SU-DHL-6 (cell line): ENCODE results near the gene ATP6V0B.

Experiments
- H2AFZ ChIP-seq: fragments of 200-600 bp; sonication (generic); 2 replicates; pipeline ENCODE4 v1.6.1; 2014; ENCODE audit warnings: low read depth, mild to moderate bottlenecking, moderate library complexity, mixed read lengths, antibody characterized with exemption, low read length; ENCODE audit not compliant: severe bottlenecking
- H3F3A ChIP-seq: fragments of 200-600 bp; shearing (Covaris generic); 2 replicates; pipeline ENCODE4 v1.6.0; 2016; ENCODE audit warnings: antibody characterized with exemption, mild to moderate bottlenecking; ENCODE audit not compliant: insufficient read depth
- H3K27ac ChIP-seq: fragments of 200-600 bp; sonication (generic); 2 replicates; pipeline ENCODE4 v1.5.1; 2016; ENCODE audit warnings: low read depth, mild to moderate bottlenecking, low read length, moderate library complexity, mixed read lengths
- H3K27me3 ChIP-seq: fragments of 200-600 bp; sonication (generic), shearing (Covaris generic); 2 replicates; pipeline ENCODE4 v1.6.0; 2014; ENCODE audit warnings: mild to moderate bottlenecking, low read length
- H3K36me3 ChIP-seq: fragments of 200-600 bp; sonication (generic); 2 replicates; pipeline ENCODE4 v1.6.1; 2014; ENCODE audit warnings: mild to moderate bottlenecking, low read length, mixed read lengths
- H3K4me2 ChIP-seq: fragments of 300-600, 200-600 bp; shearing (Covaris generic), sonication (generic); 2 replicates; pipeline ENCODE4 v1.6.0; 2014; ENCODE audit warnings: low read length, low read depth, mild to moderate bottlenecking; ENCODE audit not compliant: poor library complexity, severe bottlenecking
- H3K4me3 ChIP-seq: fragments of 200-600 bp; sonication (generic); 2 replicates; pipeline ENCODE4 v1.5.1; 2014; ENCODE audit warnings: antibody characterized with exemption, low read length, mild to moderate bottlenecking, mixed read lengths; ENCODE audit not compliant: insufficient read depth, poor library complexity, severe bottlenecking
- H3K79me2 ChIP-seq: fragments of 200-600 bp; sonication (generic); 2 replicates; pipeline ENCODE4 v1.6.1; 2014; ENCODE audit warnings: mild to moderate bottlenecking, low read length, moderate library complexity; ENCODE audit not compliant: insufficient read depth
- H3K9ac ChIP-seq: fragments of 200-600 bp; sonication (generic); 2 replicates; pipeline ENCODE4 v1.7.0; 2014; ENCODE audit warnings: mild to moderate bottlenecking, low read length
- H3K9me2 ChIP-seq: fragments of 200-600 bp; sonication (generic); replicated peaks from 2 replicates; pipeline ENCODE4 v1.6.1; 2014; ENCODE audit warnings: low read length; ENCODE audit not compliant: insufficient read depth
- H3K9me3 ChIP-seq: fragments of 200-600 bp; sonication (generic); 2 replicates; pipeline ENCODE4 v1.6.1; 2014; ENCODE audit warnings: low read length, mixed read lengths; ENCODE audit not compliant: insufficient read depth
- H4K20me1 ChIP-seq: fragments of 200-600 bp; sonication (generic); 2 replicates; pipeline ENCODE4 v1.6.1; 2014; ENCODE audit warnings: low read depth, mild to moderate bottlenecking, antibody characterized with exemption, low read length, moderate library complexity, mixed read lengths
- EZH2phosphoT487 ChIP-seq: fragments of 200-600 bp; sonication (generic), shearing (Covaris generic); conservative IDR thresholded peaks from 2 replicates; pipeline ENCODE4 v1.6.1; 2018; ENCODE audit warnings: mild to moderate bottlenecking, antibody characterized with exemption, low read length, moderate library complexity, mixed read lengths
- TF ChIP-seq, protein P1 (sequence below): fragments of 200-600 bp; sonication (generic); IDR thresholded peaks from one replicate; pipeline ENCODE4 v1.5.1; 2017; ENCODE audit warnings: antibody characterized with exemption, mild to moderate bottlenecking, low read length, moderate library complexity; ENCODE audit not compliant: insufficient read depth, poor library complexity, severe bottlenecking

The ATP6V0B gene

DNA sequence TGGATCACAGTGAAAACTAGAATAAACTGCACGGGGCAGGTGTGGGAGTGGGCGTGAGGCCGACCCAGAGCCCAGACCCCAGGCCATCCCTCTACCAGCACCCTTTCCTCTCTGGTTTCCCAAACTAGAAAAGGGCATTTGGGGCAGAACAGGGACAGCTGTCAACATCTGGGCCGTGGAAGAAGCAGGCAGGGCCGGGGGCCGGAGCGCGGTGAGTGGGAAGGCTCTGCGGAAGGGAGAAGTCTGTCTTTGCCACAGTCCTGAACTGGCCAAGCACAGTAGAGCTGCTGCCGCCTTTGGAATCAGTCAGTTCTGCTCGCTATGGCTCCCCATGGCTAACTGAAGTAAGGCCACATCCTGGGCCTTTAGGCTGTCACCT lies 23.2 kb downstream of the ATP6V0B start:
- no peaks in the 10 kb centered on the region for H3F3A ChIP-seq
- H3K4me2 ChIP-seq = no peak overlapping the region
- H3K4me3 ChIP-seq = no peak overlapping the region
- no peaks in the 10 kb centered on the region for H3K27me3 ChIP-seq
- no peaks in the 10 kb centered on the region for H3K36me3 ChIP-seq
- no peaks in the 10 kb centered on the region for H3K9me2 ChIP-seq
- H3K9me3 ChIP-seq = no peaks in the 10 kb centered on the region
- no peaks in the 10 kb centered on the region for H4K20me1 ChIP-seq
- H3K9ac ChIP-seq = no peak overlapping the region
- TF ChIP-seq EZH2phosphoT487 = no peak
- TF ChIP-seq, protein P1, sequence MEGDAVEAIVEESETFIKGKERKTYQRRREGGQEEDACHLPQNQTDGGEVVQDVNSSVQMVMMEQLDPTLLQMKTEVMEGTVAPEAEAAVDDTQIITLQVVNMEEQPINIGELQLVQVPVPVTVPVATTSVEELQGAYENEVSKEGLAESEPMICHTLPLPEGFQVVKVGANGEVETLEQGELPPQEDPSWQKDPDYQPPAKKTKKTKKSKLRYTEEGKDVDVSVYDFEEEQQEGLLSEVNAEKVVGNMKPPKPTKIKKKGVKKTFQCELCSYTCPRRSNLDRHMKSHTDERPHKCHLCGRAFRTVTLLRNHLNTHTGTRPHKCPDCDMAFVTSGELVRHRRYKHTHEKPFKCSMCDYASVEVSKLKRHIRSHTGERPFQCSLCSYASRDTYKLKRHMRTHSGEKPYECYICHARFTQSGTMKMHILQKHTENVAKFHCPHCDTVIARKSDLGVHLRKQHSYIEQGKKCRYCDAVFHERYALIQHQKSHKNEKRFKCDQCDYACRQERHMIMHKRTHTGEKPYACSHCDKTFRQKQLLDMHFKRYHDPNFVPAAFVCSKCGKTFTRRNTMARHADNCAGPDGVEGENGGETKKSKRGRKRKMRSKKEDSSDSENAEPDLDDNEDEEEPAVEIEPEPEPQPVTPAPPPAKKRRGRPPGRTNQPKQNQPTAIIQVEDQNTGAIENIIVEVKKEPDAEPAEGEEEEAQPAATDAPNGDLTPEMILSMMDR = no peak
- no peak overlapping the region for H3K27ac ChIP-seq
- H2AFZ ChIP-seq = no peak overlapping the region
- no peaks in the 10 kb centered on the region for H3K79me2 ChIP-seq

DNA sequence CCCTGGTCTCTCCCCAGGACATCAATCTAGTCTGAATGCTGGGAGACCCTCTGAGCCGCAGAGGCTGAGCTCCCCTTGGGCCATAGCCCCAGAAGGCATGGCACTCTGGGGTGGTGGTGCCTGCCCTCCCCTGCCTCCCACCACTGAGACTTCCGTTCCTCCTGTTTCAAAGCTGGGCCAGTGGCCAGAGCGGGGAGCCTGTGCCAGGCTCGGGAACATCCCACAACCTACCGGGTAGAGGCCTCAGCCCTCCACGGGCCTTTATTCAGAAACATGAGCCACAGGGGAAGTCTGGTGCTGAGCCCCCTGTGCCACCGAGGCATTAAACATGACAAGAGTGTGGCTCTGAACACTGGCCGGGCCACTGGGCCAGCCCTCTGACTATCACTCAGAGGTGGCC lies 24.7 kb downstream of the ATP6V0B start:
- H3K27ac ChIP-seq = no peak overlapping the region
- H3K79me2 ChIP-seq = no peaks in the 10 kb centered on the region
- no peak overlapping the region for H3K4me3 ChIP-seq
- TF ChIP-seq, protein P1 = no peak
- TF ChIP-seq EZH2phosphoT487 = no peak
- H4K20me1 ChIP-seq = no peaks in the 10 kb centered on the region
- no peaks in the 10 kb centered on the region for H3K36me3 ChIP-seq
- H3K9ac ChIP-seq = no peak overlapping the region
- no peaks in the 10 kb centered on the region for H3K9me3 ChIP-seq
- H3F3A ChIP-seq = no peaks in the 10 kb centered on the region
- H3K9me2 ChIP-seq = no peaks in the 10 kb centered on the region
- H2AFZ ChIP-seq = no peak overlapping the region
- no peaks in the 10 kb centered on the region for H3K27me3 ChIP-seq
- no peak overlapping the region for H3K4me2 ChIP-seq

DNA sequence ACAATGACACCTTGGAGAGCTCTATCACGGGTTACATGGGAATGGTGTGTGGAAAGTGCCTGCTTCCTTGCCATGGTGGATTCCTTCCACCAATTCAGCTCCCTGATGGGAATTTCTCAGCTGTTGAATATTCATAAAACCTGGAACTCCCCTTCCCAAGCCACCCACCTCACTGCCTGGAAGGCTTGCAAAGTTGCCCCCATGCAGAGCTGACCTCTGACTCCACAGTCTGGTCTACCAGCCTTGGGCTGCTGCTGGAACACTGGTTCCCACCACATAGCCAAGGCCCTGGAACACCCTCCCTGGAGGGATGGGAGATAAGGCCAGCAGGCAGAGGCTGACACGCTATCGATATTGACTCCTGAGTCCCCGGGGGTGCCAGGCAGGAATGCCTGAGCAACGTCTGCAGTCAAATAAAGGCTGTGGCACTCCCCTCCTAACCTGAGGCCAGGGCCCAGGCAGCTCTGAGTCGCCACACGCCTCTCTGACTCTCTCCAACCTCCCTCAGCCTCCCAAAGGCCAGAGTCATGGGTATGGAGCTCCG lies 25.4 kb downstream of the ATP6V0B start:
- Histone ChIP-seq H2AFZ (no peak overlapping the region), H4K20me1 (no peaks in the 10 kb centered on the region), H3K4me2 (no peak overlapping the region), H3K9ac (no peak overlapping the region), H3K36me3 (no peaks in the 10 kb centered on the region), H3K9me2 (no peaks in the 10 kb centered on the region), H3K9me3 (no peaks in the 10 kb centered on the region), H3K27ac (no peak overlapping the region), H3K4me3 (no peak overlapping the region), H3K79me2 (no peaks in the 10 kb centered on the region), H3F3A (no peaks in the 10 kb centered on the region), H3K27me3 (no peaks in the 10 kb centered on the region)
- TF ChIP-seq, protein P1 = no peak
- TF ChIP-seq EZH2phosphoT487 = no peak
